ENCODE results near the gene A2M.

A2M gene

GRCh38 chr12:9039397-9039977, 76.2 kb downstream of the A2M start:
- no peak for DNase-seq (ENCODE audit: low read depth)

- DNase-seq (ENCODE audit: low read depth), result no peak
Observed at GRCh38 chr12:9037431-9037830, 78.3 kb downstream of the A2M start.

- DNase-seq (ENCODE audit: low read depth), result no peak
Observed at GRCh38 chr12:9036227-9036626, 79.5 kb downstream of the A2M start.

- DNase-seq (ENCODE audit: low read depth), result no peak
Observed at GRCh38 chr12:9034095-9034494, 81.6 kb downstream of the A2M start.

GRCh38 chr12:9033265-9033887, 82.3 kb downstream of the A2M start:
- no peak for DNase-seq (ENCODE audit: low read depth)

- DNase-seq (ENCODE audit: low read depth), result no peak
Observed at GRCh38 chr12:9032202-9032964, 83.3 kb downstream of the A2M start.

- no peak for DNase-seq (ENCODE audit: low read depth)
Observed at GRCh38 chr12:9030776-9031175, 84.9 kb downstream of the A2M start.

- no peak for DNase-seq (ENCODE audit: low read depth)
Observed at GRCh38 chr12:9027161-9028059, 88.3 kb downstream of the A2M start.

- DNase-seq (ENCODE audit: low read depth), result no peak
Observed at GRCh38 chr12:9024512-9024911, 91.2 kb downstream of the A2M start.

GRCh38 chr12:9022592-9022991, 93.1 kb downstream of the A2M start:
- DNase-seq (ENCODE audit: low read depth), result no peak
